Measurements from ENCODE around the gene BEST2.

Gene BEST2

DNA sequence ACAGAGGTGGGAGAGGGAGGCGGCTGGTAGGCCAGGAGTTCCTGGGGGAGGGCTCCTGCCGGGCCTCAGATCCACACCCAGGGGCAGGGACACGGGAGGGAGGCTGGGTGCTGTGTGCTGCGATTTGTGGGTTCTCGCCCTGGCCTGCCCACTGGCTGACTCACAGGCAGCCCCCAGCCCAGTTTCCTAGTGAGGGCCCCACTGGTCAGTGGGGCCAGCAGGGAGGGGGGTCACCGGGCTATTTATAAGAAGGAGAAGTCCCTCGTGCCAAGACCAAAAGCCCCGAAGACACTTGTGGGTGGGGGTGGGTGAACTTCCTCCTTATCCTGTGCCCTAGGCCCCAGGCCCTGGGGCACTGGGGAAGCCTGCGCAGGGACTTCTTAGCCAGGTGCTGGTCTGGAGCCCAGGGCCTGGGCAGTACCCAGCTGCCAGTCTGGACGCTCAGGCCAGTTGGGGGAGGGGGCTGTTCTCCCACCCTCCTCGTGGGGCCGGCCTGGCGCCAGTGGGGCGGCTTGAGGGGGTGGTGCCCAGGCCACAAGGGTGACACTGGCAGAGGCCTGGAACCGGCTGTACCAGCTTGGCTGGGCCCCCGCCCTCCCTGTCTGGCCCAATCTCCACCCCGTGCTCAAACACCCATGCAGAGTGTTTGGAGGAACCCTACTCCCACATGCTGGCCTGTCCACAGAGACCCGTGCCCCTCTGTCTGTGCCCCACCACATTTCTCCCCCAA lies 34.7 kb downstream of the BEST2 start:
- peak overlapping the region; percentile 68 to 72 for H3K9ac ChIP-seq (ENCODE audit: low read depth in 1 of 2, low read length in 2 of 2)
- H3K27ac ChIP-seq (ENCODE audit: low read depth in 2 of 2, low read length in 2 of 2): peak overlapping the region; percentile 100
- H3K4me3 ChIP-seq (ENCODE audit: low read length in 2 of 2): peak overlapping the region in 1 of 2 donors; percentile 19
- no peaks in the 10 kb centered on the region for H3K36me3 ChIP-seq (ENCODE audit: control insufficient read depth in 2 of 2, insufficient read depth in 2 of 2, low read length in 2 of 2)
- H3K9me3 ChIP-seq (ENCODE audit: control insufficient read depth in 2 of 2, low read length in 2 of 2): no peaks in the 10 kb centered on the region
- H3K4me1 ChIP-seq (ENCODE audit: control insufficient read depth in 2 of 2, insufficient read depth in 2 of 2, low read length in 2 of 2): peaks cover 80 to 83% of the 10 kb centered on the region in 2 donors
- H3K27me3 ChIP-seq (ENCODE audit: control insufficient read depth in 2 of 2, insufficient read depth in 2 of 2, low read length in 2 of 2): no peaks in the 10 kb centered on the region

- Histone ChIP-seq H3K9me3 (ENCODE audit: control insufficient read depth in 2 of 2, low read length in 2 of 2) (no peaks in the 10 kb centered on the region), H3K27me3 (ENCODE audit: control insufficient read depth in 2 of 2, insufficient read depth in 2 of 2, low read length in 2 of 2) (no peaks in the 10 kb centered on the region), H3K4me3 (ENCODE audit: low read length in 2 of 2) (no peak overlapping the region), H3K27ac (ENCODE audit: low read depth in 2 of 2, low read length in 2 of 2) (peak overlapping the region; percentile 100), H3K9ac (ENCODE audit: low read depth in 1 of 2, low read length in 2 of 2) (peak overlapping the region; percentile 56 to 72), H3K36me3 (ENCODE audit: control insufficient read depth in 2 of 2, insufficient read depth in 2 of 2, low read length in 2 of 2) (no peaks in the 10 kb centered on the region), H3K4me1 (ENCODE audit: control insufficient read depth in 2 of 2, insufficient read depth in 2 of 2, low read length in 2 of 2) (peaks cover 78 to 80% of the 10 kb centered on the region in 2 donors)
Observed at GRCh38 chr19:12786952-12787351, 35.4 kb downstream of the BEST2 start.

GRCh38 chr19:12787458-12787857 lies 35.9 kb downstream of the BEST2 start:
- Histone ChIP-seq H3K36me3 (ENCODE audit: control insufficient read depth in 2 of 2, insufficient read depth in 2 of 2, low read length in 2 of 2) (no peaks in the 10 kb centered on the region), H3K4me3 (ENCODE audit: low read length in 2 of 2) (no peak overlapping the region), H3K4me1 (ENCODE audit: control insufficient read depth in 2 of 2, insufficient read depth in 2 of 2, low read length in 2 of 2) (peaks cover 74 to 75% of the 10 kb centered on the region in 2 donors), H3K9ac (ENCODE audit: low read depth in 1 of 2, low read length in 2 of 2) (peak overlapping the region in 1 of 2 donors; percentile 72), H3K27ac (ENCODE audit: low read depth in 2 of 2, low read length in 2 of 2) (peak overlapping the region; percentile 100), H3K9me3 (ENCODE audit: control insufficient read depth in 2 of 2, low read length in 2 of 2) (no peaks in the 10 kb centered on the region), H3K27me3 (ENCODE audit: control insufficient read depth in 2 of 2, insufficient read depth in 2 of 2, low read length in 2 of 2) (no peaks in the 10 kb centered on the region)

- Histone ChIP-seq H3K4me3 (ENCODE audit: low read length in 2 of 2) (peak overlapping the region; percentile 71 to 93), H3K27me3 (ENCODE audit: control insufficient read depth in 2 of 2, insufficient read depth in 2 of 2, low read length in 2 of 2) (no peaks in the 10 kb centered on the region)
Observed at GRCh38 chr19:12788042-12788681, 36.6 kb downstream of the BEST2 start.

GRCh38 chr19:12788682-12789097 lies 37.1 kb downstream of the BEST2 start:
- H3K27me3 ChIP-seq (ENCODE audit: control insufficient read depth in 2 of 2, insufficient read depth in 2 of 2, low read length in 2 of 2): no peaks in the 10 kb centered on the region
- H3K36me3 ChIP-seq (ENCODE audit: control insufficient read depth in 2 of 2, insufficient read depth in 2 of 2, low read length in 2 of 2): peaks cover 0 to 2% of the 10 kb centered on the region in 2 donors
- H3K9ac ChIP-seq (ENCODE audit: low read depth in 1 of 2, low read length in 2 of 2): peak overlapping the region; percentile 80 to 97
- H3K9me3 ChIP-seq (ENCODE audit: control insufficient read depth in 2 of 2, low read length in 2 of 2): no peaks in the 10 kb centered on the region
- H3K4me3 ChIP-seq (ENCODE audit: low read length in 2 of 2): peak overlapping the region; percentile 71 to 93
- peaks cover 64 to 66% of the 10 kb centered on the region in 2 donors for H3K4me1 ChIP-seq (ENCODE audit: control insufficient read depth in 2 of 2, insufficient read depth in 2 of 2, low read length in 2 of 2)
- H3K27ac ChIP-seq (ENCODE audit: low read depth in 2 of 2, low read length in 2 of 2): peak overlapping the region; percentile 100

More at GRCh38 chr19:12788042-12788681, 36.6 kb downstream of the BEST2 start:
- Histone ChIP-seq H3K9ac (ENCODE audit: low read depth in 1 of 2, low read length in 2 of 2) (peak overlapping the region; percentile 80 to 97), H3K27ac (ENCODE audit: low read depth in 2 of 2, low read length in 2 of 2) (peak overlapping the region; percentile 100), H3K4me1 (ENCODE audit: control insufficient read depth in 2 of 2, insufficient read depth in 2 of 2, low read length in 2 of 2) (peaks cover 69 to 71% of the 10 kb centered on the region in 2 donors), H3K36me3 (ENCODE audit: control insufficient read depth in 2 of 2, insufficient read depth in 2 of 2, low read length in 2 of 2) (peaks cover 0 to 2% of the 10 kb centered on the region in 2 donors), H3K9me3 (ENCODE audit: control insufficient read depth in 2 of 2, low read length in 2 of 2) (no peaks in the 10 kb centered on the region)

DNA sequence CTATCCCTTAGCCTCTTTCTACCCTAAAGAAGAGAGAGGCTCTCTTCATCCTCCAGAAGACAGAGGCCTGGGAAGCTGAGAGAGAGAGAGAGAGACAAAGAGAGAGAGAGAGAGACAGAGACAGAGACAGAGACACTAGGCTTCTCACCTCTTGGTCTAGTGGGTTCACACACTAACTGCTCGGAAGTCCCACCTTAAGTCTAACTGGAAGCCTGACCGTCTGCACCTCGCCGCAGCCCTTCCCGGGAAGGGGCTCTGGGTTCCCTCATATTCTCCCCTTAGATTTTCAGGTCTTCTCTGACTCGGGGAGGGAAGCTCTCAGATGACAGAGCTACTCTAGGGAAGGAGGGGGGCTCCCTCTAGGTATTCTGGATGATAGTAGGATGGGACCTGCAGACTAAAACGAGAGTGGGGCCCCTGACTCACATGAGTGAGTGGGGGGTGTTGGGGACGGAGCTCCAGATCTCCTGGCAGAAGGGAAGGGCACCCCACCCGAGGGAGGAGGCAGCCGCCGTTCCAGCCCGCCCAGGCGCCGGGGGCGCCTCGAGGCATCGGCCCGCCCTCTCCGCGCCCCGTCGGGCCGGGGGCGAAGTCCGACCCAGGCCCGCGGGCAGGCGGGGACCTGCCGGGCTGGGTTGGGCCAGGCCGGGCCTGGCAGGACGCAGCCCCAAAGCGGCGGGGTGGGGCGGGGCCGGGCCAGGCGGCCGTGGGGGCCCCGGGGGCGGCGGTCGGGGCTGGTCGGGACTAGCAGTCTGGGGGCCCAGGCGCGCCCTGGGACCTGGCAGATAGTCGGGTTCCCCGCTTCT lies 37.7 kb downstream of the BEST2 start:
- Histone ChIP-seq H3K27ac (ENCODE audit: low read depth in 2 of 2, low read length in 2 of 2) (peak overlapping the region; percentile 100), H3K4me3 (ENCODE audit: low read length in 2 of 2) (peak overlapping the region; percentile 93 to 96), H3K4me1 (ENCODE audit: control insufficient read depth in 2 of 2, insufficient read depth in 2 of 2, low read length in 2 of 2) (peaks cover 64 to 65% of the 10 kb centered on the region in 2 donors), H3K36me3 (ENCODE audit: control insufficient read depth in 2 of 2, insufficient read depth in 2 of 2, low read length in 2 of 2) (peaks cover 0 to 2% of the 10 kb centered on the region in 2 donors), H3K9ac (ENCODE audit: low read depth in 1 of 2, low read length in 2 of 2) (peak overlapping the region; percentile 80 to 97), H3K9me3 (ENCODE audit: control insufficient read depth in 2 of 2, low read length in 2 of 2) (no peaks in the 10 kb centered on the region), H3K27me3 (ENCODE audit: control insufficient read depth in 2 of 2, insufficient read depth in 2 of 2, low read length in 2 of 2) (no peaks in the 10 kb centered on the region)

DNA sequence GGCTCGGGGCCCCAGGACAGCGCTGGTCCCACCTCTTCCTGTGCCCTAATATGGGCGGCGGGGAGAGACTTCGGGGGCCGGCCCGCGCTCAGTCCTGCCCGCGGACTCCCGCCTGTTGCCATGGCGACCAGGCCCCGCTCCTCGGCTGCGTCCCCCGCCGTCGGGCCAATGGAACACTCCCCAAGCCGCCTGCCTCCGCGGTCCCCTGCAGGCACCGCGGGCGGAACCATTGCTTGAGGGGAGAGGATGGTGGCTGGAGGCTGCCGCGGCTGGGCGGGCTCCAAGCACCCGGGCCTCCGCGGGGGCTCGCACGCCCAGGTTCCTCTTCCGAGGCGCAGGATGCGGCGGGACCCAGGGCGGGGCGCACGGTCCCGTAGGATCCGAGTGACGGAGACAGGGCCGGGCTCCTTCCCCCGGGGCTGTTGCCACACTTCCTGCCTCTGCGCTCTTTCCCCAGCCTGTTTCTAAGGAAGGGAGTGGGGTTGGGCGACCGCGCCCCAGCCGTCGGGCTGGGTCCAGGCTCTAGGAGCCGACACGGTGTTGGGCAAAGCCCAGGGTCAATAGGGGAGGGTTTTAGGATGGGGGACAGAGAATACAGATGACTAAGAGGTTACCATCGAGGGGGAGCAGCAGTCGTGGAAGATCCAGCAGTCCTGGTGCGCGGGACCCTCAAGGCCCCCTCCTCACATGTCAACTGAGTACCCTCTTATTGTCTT lies 38.5 kb downstream of the BEST2 start:
- H3K9me3 ChIP-seq (ENCODE audit: control insufficient read depth in 2 of 2, low read length in 2 of 2): no peaks in the 10 kb centered on the region
- peak overlapping the region; percentile 100 for H3K27ac ChIP-seq (ENCODE audit: low read depth in 2 of 2, low read length in 2 of 2)
- peaks cover 0 to 2% of the 10 kb centered on the region in 2 donors for H3K36me3 ChIP-seq (ENCODE audit: control insufficient read depth in 2 of 2, insufficient read depth in 2 of 2, low read length in 2 of 2)
- H3K9ac ChIP-seq (ENCODE audit: low read depth in 1 of 2, low read length in 2 of 2): peak overlapping the region; percentile 97 to 100
- peaks cover 62% of the 10 kb centered on the region in 2 donors for H3K4me1 ChIP-seq (ENCODE audit: control insufficient read depth in 2 of 2, insufficient read depth in 2 of 2, low read length in 2 of 2)
- H3K4me3 ChIP-seq (ENCODE audit: low read length in 2 of 2): peak overlapping the region; percentile 93 to 96
- no peaks in the 10 kb centered on the region for H3K27me3 ChIP-seq (ENCODE audit: control insufficient read depth in 2 of 2, insufficient read depth in 2 of 2, low read length in 2 of 2)

GRCh38 chr19:12790628-12791344 lies 39.2 kb downstream of the BEST2 start:
- H3K9me3 ChIP-seq (ENCODE audit: control insufficient read depth in 2 of 2, low read length in 2 of 2): no peaks in the 10 kb centered on the region
- H3K36me3 ChIP-seq (ENCODE audit: control insufficient read depth in 2 of 2, insufficient read depth in 2 of 2, low read length in 2 of 2): peaks cover 0 to 2% of the 10 kb centered on the region in 2 donors
- H3K27ac ChIP-seq (ENCODE audit: low read depth in 2 of 2, low read length in 2 of 2): peak overlapping the region; percentile 100
- H3K27me3 ChIP-seq (ENCODE audit: control insufficient read depth in 2 of 2, insufficient read depth in 2 of 2, low read length in 2 of 2): no peaks in the 10 kb centered on the region
- H3K4me1 ChIP-seq (ENCODE audit: control insufficient read depth in 2 of 2, insufficient read depth in 2 of 2, low read length in 2 of 2): peaks cover 57 to 58% of the 10 kb centered on the region in 2 donors
- H3K4me3 ChIP-seq (ENCODE audit: low read length in 2 of 2): peak overlapping the region; percentile 93 to 96
- H3K9ac ChIP-seq (ENCODE audit: low read depth in 1 of 2, low read length in 2 of 2): peak overlapping the region; percentile 97 to 100
